GM12878 (cell line): Measurements from ENCODE around the gene RASSF10. TPM values are rescaled to one million over a fixed set of nuclear protein-coding genes. Genes with fewer than 3 reads are reported as not detected.

Experiments
- ATAC-seq: fragments of 200-7000 bp; cut with Tn5 transposase; 3 replicates; pipeline ENCODE4 v1.9.1; 2020; ENCODE audit warnings: mild to moderate bottlenecking, moderate library complexity
- BruUV-seq: library from RNA; stranded (reverse); fragments of 400-500 nt; replicated peaks from 2 replicates; lab custom pipeline; 2021; lab: Mats Ljungman, UMichigan
- CTCF ChIA-PET: fragments of 300-600 bp; sonication (Branson Sonifier 250); formaldehyde crosslinking; extraction: SDS; loops from one replicate; lab custom pipeline; 2021; ENCODE audit warnings: inconsistent platforms; lab: Yijun Ruan, JAX
- POLR2A ChIA-PET: fragments of 350-600 bp; formaldehyde crosslinking; extraction: SDS; loops from one replicate; lab custom pipeline; 2021; ENCODE audit warnings: inconsistent platforms; lab: Charles Lee
- RAD21 ChIA-PET: fragments of 300-600 bp; sonication (Branson Sonifier 250); formaldehyde crosslinking; loops from one replicate; lab custom pipeline; 2023; ENCODE audit warnings: antibody characterized with exemption; ENCODE audit not compliant: unreplicated experiment; lab: Charles Lee
- SMC1A ChIA-PET: fragments of 300-600 bp; sonication (Branson Sonifier 250); formaldehyde crosslinking; loops from one replicate; lab custom pipeline; 2023; ENCODE audit not compliant: unreplicated experiment, uncharacterized antibody; lab: Charles Lee
- DNase-seq: peaks from one replicate; pipeline ENCODE4 v3.0.0-alpha.2; 2011; ENCODE audit warnings: low read depth, low spot score
- FAIRE-seq: peaks from 3 replicates; lab custom pipeline; 2011; peaks lifted over from hg19 to GRCh38; lab: Jason Lieb, UNC
- H2AFZ ChIP-seq: 2 replicates; pipeline ENCODE4 v1.6.0; 2011; ENCODE audit warnings: low read depth, low read length, control low read depth; ENCODE audit not compliant: control insufficient read depth
- H3K27ac ChIP-seq: 2 replicates; pipeline ENCODE4 v1.5.1; 2011; ENCODE audit warnings: control low read depth; ENCODE audit not compliant: control insufficient read depth, insufficient read depth
- H3K27me3 ChIP-seq, 2 experiments: replicated peaks in 1 of 2; 2 replicates each; pipeline versions ENCODE4 v1.6.0 to v1.6.1; 2011; ENCODE audit warnings: low read length in 1 of 2; ENCODE audit not compliant: control insufficient read depth in 2 of 2, insufficient read depth in 2 of 2
- H3K36me3 ChIP-seq, 2 experiments: 2 replicates each; pipeline ENCODE4 v1.5.1; 2011; ENCODE audit warnings: low read length in 1 of 2; ENCODE audit not compliant: control insufficient read depth in 2 of 2, insufficient read depth in 2 of 2
- H3K4me1 ChIP-seq: 2 replicates; pipeline ENCODE4 v1.6.1; 2011; ENCODE audit warnings: mild to moderate bottlenecking, low read length, moderate library complexity, mixed read lengths; ENCODE audit not compliant: control insufficient read depth, insufficient read depth
- H3K4me2 ChIP-seq: 2 replicates; pipeline ENCODE4 v1.6.0; 2011; ENCODE audit warnings: control low read depth; ENCODE audit not compliant: control insufficient read depth, insufficient read depth
- H3K4me3 ChIP-seq: fragments of 200-600 bp; sonication (generic); 2 replicates; pipeline ENCODE4 v1.5.1; 2016
- H3K79me2 ChIP-seq: 2 replicates; pipeline ENCODE4 v1.6.0; 2011; ENCODE audit warnings: low read length; ENCODE audit not compliant: control insufficient read depth, insufficient read depth
- H3K9ac ChIP-seq: 2 replicates; pipeline ENCODE4 v1.8.0; 2011; ENCODE audit warnings: low read length, control low read depth, mixed read lengths; ENCODE audit not compliant: control insufficient read depth, insufficient read depth
- H3K9me3 ChIP-seq: replicated peaks from 3 replicates; pipeline ENCODE4 v1.5.1; 2011; ENCODE audit warnings: mild to moderate bottlenecking, low read length; ENCODE audit not compliant: control insufficient read depth, insufficient read depth
- H4K20me1 ChIP-seq: 2 replicates; pipeline ENCODE4 v1.6.0; 2011; ENCODE audit not compliant: control insufficient read depth, insufficient read depth
- ATF7 ChIP-seq: fragments of 450-650 bp; IDR thresholded peaks from 2 replicates; pipeline ENCODE4 v1.6.1; 2016; ENCODE audit warnings: low read depth, mild to moderate bottlenecking
- EGR1 ChIP-seq, 2 experiments: IDR thresholded peaks; 1 replicate in 1 of 2; 2 replicates in 1 of 2; pipeline ENCODE4 v1.6.1; 2011 to 2012; ENCODE audit warnings: low read depth in 2 of 2, low read length in 2 of 2, borderline replicate concordance in 1 of 2, mild to moderate bottlenecking in 1 of 2, moderate library complexity in 1 of 2
- RBBP5 ChIP-seq: fragments of 200-600 bp; sonication (generic); conservative IDR thresholded peaks from 2 replicates; pipeline ENCODE4 v1.6.1; 2016
- SMARCA5 ChIP-seq: fragments of 450-650 bp; IDR thresholded peaks from 2 replicates; pipeline ENCODE4 v1.6.1; 2017; ENCODE audit warnings: mild to moderate bottlenecking
- WGBS: methylation state at CpG from one replicate; pipeline ENCODE4 v1.1.6; 2016; ENCODE audit warnings: low lambda C conversion rate; ENCODE audit not compliant: insufficient replicate concordance, insufficient coverage; ENCODE audit errors: missing lambda C conversion rate; 5-methylcytosine and 5-hydroxymethylcytosine counted together
- in situ Hi-C: fragments of 300-500 bp; cut with MboI; formaldehyde crosslinking; loops from 9 replicates; pipeline ENCODE4 v1.14.3; 2018; ENCODE audit warnings: mixed read lengths
- intact Hi-C: fragments of 100-400 bp; cut with micrococcal nuclease; formaldehyde crosslinking; loops from one replicate; pipeline ENCODE4 v1.14.2; 2022; ENCODE audit not compliant: unreplicated experiment
- polyA plus RNA-seq, 11 experiments: library from polyadenylated mRNA; depleted of rRNA in 4 of 11; unstranded in 6 of 11; stranded (reverse) in 5 of 11; fragments of >200 nt; fragmentation: Nextera tagmentation in 4 of 11; fragmentation: Illumina TruSeq in 1 of 11; extraction: Ambion mirVana in 4 of 11; extraction: Trizol in 1 of 11; gene quantifications; 1 replicate in 1 of 11; 2 replicates in 10 of 11; pipeline versions ENCODE4 v1.2.1 to v1.2.3, GENCODE V29; 2011 to 2016; ENCODE audit warnings: inconsistent platforms in 2 of 11, missing spikeins in 2 of 11, low read depth in 1 of 11
- total RNA-seq, 4 experiments: library from RNA; depleted of rRNA in 3 of 4; stranded (reverse); fragments of >200 nt in 3 of 4; fragmentation: Illumina TruSeq in 1 of 4; extraction: Trizol in 1 of 4; gene quantifications; 2 replicates each; pipeline versions ENCODE4 v1.2.1 to v1.2.3, GENCODE V29; 2013 to 2021
- TF ChIP-seq, protein P1 (sequence below): fragments of 150-350 bp; IDR thresholded peaks from 2 replicates; pipeline ENCODE4 v1.6.1; 2016; ENCODE audit warnings: low read depth, low read length
- TF ChIP-seq, protein P2 (sequence below): fragments of 450-650 bp; IDR thresholded peaks from 2 replicates; pipeline ENCODE4 v1.6.1; 2016; ENCODE audit warnings: mild to moderate bottlenecking
- TF ChIP-seq, protein P3 (sequence below): IDR thresholded peaks from 2 replicates; pipeline ENCODE4 v1.6.1; 2011; ENCODE audit warnings: mild to moderate bottlenecking, low read depth, low read length, moderate library complexity; ENCODE audit not compliant: insufficient replicate concordance

The RASSF10 gene
- total and polyA plus RNA-seq, 10 of the 15 experiments (the other 5 are each of a cell fraction or from before 2014, with no cell fraction given), result 0.03 to 0.23 (median 0.09) TPM; not detected in 6

DNA sequence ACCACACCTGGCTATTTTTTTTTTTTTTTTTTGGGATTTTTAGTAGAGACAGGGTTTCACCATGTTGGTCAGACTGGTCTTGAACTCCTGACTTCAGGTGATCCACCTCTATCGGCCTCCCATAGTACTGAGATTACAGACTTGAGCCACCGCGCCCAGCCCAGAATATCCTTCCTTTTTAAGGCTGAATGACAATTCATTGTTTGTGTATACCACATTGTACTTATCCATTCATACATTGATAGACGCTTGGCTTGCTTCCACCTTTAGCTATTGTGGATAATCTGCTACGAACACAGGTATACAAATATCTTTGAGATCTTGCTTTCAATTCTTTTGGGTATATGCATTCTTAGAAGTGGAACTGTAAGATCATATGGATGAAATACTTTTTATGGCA lies 10.8 kb upstream of the RASSF10 start:
- Histone ChIP-seq H3K27me3 (no peaks in the 10 kb centered on the region), H3K4me1 (no peaks in the 10 kb centered on the region), H2AFZ (no peak overlapping the region), H3K27ac (no peak overlapping the region), H3K79me2 (no peaks in the 10 kb centered on the region), H4K20me1 (no peaks in the 10 kb centered on the region), H3K9me3 (no peaks in the 10 kb centered on the region), H3K9ac (no peak overlapping the region), H3K36me3 (no peaks in the 10 kb centered on the region), H3K4me3 (no peak overlapping the region), H3K4me2 (no peak overlapping the region)
- in situ Hi-C loops (no loop called here), intact Hi-C loops (no loop called here)
- 70% methylated on average over 5 of the region's 5 CpGs for WGBS
- BruUV-seq, result no TSS peak
- no peak for DNase-seq
- no peak for FAIRE-seq
- TF ChIP-seq RBBP5 (no peak), SMARCA5 (no peak), EGR1 (IDR thresholded peaks at IDR 0.05; ENCODE audit: borderline replicate concordance in 1 of 2, low read depth in 2 of 2, low read length in 2 of 2) (no peak)
- ATAC-seq, result no peak
- ChIA-PET SMC1A (interaction anchor here (0.6 to 1.5 kb wide), 6 partner anchors 12 to 102 kb away, joined by 3 read pairs; no protein-coding TSS in a partner anchor), RAD21 (interaction anchor here (0.9 to 1.5 kb wide), 3 partner anchors 14 to 117 kb away, joined by 3 to 6 read pairs (median 3); no protein-coding TSS in a partner anchor), POLR2A (interaction anchor here (0.6 kb wide), 2 partner anchors 18 to 112 kb away, joined by 3 read pairs; no protein-coding TSS in a partner anchor), CTCF (interaction anchor here (0.6 to 2.1 kb wide), 4 partner anchors 34 to 178 kb away, joined by 3 to 8 read pairs (median 4); no protein-coding TSS in a partner anchor)

DNA sequence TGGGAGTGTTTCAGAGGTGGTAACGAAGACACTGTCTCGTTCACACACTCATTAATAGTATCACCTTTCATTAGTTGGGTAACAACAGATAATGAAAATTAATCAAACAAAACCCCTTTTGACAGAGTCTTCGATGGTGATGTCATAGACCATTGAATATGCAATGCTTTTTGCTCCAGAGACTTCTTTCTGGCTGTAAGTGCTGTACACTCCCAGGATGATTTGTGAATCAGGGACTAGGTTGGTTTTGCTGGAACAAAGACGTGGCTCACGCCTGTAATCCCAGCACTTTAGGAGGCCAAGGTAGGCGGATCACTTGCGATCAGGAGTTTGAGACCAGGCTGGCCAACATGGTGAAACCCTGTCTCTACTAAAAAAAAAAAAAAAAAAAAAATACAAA lies 9.5 kb upstream of the RASSF10 start:
- no TSS peak for BruUV-seq
- H3K27ac ChIP-seq, result no peak overlapping the region
- no peaks in the 10 kb centered on the region for H3K9me3 ChIP-seq
- H3K4me2 ChIP-seq, result no peak overlapping the region
- 37% methylated on average over 5 of the region's 7 CpGs for WGBS
- RAD21 ChIA-PET, result interaction anchor here (1.4 to 1.5 kb wide), 2 partner anchors 13 to 36 kb away, joined by 3 to 6 read pairs; no protein-coding TSS in a partner anchor
- SMC1A ChIA-PET, result interaction anchor here (0.6 to 1.5 kb wide), 6 partner anchors 11 to 316 kb away, joined by 3 to 4 read pairs (median 4); no protein-coding TSS in a partner anchor
- H2AFZ ChIP-seq, result no peak overlapping the region
- no peaks in the 10 kb centered on the region for H4K20me1 ChIP-seq
- in situ Hi-C loops (no loop called here), intact Hi-C loops (no loop called here)
- ATAC-seq, result no peak
- no peak for DNase-seq
- TF ChIP-seq, protein P1, sequence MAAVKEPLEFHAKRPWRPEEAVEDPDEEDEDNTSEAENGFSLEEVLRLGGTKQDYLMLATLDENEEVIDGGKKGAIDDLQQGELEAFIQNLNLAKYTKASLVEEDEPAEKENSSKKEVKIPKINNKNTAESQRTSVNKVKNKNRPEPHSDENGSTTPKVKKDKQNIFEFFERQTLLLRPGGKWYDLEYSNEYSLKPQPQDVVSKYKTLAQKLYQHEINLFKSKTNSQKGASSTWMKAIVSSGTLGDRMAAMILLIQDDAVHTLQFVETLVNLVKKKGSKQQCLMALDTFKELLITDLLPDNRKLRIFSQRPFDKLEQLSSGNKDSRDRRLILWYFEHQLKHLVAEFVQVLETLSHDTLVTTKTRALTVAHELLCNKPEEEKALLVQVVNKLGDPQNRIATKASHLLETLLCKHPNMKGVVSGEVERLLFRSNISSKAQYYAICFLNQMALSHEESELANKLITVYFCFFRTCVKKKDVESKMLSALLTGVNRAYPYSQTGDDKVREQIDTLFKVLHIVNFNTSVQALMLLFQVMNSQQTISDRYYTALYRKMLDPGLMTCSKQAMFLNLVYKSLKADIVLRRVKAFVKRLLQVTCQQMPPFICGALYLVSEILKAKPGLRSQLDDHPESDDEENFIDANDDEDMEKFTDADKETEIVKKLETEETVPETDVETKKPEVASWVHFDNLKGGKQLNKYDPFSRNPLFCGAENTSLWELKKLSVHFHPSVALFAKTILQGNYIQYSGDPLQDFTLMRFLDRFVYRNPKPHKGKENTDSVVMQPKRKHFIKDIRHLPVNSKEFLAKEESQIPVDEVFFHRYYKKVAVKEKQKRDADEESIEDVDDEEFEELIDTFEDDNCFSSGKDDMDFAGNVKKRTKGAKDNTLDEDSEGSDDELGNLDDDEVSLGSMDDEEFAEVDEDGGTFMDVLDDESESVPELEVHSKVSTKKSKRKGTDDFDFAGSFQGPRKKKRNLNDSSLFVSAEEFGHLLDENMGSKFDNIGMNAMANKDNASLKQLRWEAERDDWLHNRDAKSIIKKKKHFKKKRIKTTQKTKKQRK, result no peak
- TF ChIP-seq ATF7, result 0 out of 2 replicates have a peak, but pooled peaks have one; percentile 12
- TF ChIP-seq, protein P2, sequence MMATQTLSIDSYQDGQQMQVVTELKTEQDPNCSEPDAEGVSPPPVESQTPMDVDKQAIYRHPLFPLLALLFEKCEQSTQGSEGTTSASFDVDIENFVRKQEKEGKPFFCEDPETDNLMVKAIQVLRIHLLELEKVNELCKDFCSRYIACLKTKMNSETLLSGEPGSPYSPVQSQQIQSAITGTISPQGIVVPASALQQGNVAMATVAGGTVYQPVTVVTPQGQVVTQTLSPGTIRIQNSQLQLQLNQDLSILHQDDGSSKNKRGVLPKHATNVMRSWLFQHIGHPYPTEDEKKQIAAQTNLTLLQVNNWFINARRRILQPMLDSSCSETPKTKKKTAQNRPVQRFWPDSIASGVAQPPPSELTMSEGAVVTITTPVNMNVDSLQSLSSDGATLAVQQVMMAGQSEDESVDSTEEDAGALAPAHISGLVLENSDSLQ, result no peak
- TF ChIP-seq, protein P3, sequence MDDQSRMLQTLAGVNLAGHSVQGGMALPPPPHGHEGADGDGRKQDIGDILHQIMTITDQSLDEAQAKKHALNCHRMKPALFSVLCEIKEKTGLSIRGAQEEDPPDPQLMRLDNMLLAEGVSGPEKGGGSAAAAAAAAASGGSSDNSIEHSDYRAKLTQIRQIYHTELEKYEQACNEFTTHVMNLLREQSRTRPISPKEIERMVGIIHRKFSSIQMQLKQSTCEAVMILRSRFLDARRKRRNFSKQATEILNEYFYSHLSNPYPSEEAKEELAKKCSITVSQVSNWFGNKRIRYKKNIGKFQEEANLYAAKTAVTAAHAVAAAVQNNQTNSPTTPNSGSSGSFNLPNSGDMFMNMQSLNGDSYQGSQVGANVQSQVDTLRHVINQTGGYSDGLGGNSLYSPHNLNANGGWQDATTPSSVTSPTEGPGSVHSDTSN, result no peak
- no peaks in the 10 kb centered on the region for H3K79me2 ChIP-seq
- no peaks in the 10 kb centered on the region for H3K4me1 ChIP-seq
- no peak overlapping the region for H3K9ac ChIP-seq
- H3K27me3 ChIP-seq, result no peaks in the 10 kb centered on the region
- no peak overlapping the region for H3K4me3 ChIP-seq
- POLR2A ChIA-PET, result no interaction called here
- H3K36me3 ChIP-seq, result no peaks in the 10 kb centered on the region
- FAIRE-seq, result no peak
- CTCF ChIA-PET, result interaction anchor here (1.3 to 2.1 kb wide), 4 partner anchors 9 to 177 kb away, joined by 4 to 8 read pairs (median 6); no protein-coding TSS in a partner anchor
